GM19452 (cell line): Measurements from ENCODE around the gene SGTA.

Experiments used
- ATAC-seq: cut with Tn5 transposase; IDR thresholded peaks from one replicate; pipeline ENCODE4 v1.9.1; 2021; ENCODE audit not compliant: unreplicated experiment

SGTA gene

DNA sequence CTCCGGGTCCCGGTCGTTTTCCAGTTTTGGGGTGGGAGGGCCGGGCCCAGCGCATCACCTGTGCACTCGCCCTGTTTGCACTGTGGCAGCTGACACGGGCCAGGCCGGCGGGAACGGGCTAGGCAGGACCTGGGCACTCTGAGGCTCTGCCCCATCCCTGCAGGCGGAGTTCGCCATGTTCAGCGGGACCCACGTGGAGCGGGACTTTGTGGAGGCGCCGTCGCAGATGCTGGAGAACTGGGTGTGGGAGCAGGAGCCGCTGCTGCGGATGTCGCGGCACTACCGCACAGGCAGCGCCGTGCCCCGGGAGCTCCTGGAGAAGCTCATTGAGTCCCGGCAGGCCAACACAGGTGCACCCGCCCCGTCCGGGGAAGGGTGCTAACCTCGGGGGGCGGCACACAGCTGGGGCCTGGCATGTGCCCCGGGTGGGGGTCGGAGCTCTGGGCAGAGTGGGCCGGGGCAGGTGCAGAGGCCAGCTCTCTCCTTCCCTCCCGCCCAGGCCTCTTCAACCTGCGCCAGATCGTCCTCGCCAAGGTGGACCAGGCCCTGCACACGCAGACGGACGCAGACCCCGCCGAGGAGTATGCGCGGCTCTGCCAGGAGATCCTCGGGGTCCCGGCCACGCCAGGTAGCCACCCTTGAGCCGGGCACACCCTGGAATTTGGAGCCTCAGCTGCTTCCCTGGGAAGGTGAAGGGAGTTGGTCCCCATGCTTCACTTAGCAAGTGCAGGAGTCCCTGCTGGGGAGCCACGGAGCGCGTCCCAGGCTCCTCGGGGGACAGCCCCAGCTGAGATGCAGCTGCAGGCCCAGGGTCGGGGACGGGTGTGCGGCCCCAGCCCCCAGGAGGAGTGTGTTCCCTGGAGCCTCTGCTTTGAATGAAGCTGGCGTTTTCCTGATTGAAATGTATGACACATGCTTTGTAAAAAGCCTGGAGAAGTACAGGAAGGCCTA, 27.3 kb upstream of the SGTA start:
- no peak for ATAC-seq

DNA sequence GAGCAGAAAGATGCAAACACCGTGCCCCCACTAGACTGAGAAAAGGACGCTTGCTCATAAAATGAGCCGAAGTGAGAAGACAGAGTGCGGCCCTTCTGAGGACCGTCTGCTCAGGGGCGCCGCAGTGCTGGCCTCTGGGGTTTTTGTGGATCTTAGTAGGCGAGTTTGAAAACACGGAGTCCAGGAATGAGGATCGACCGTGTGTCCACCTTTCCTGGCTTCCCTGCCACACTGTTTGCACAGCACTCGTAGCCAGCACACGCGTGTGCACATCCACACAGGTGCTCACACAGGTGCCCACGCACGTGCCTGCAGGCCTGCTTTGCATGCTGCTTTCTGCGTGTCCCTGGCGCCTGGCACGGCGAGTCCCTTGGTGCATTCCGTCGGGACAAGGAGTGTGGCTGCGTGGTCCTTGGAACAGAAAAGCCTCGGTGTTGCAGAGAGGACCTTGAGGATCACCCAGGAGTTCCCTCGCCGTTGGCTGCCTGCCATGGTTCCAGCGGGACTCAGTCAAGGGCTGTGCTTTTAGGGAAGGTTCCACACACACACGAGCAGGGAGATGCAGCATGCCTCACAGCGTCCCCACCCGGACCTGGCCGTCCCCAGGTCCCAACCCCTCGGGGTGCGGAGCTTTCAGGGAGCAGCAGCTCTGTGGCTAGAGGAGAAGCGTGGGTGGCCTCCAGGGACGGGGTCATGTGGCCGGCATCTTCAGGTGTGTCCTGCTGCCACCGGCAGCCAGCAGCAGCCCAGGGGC, 26.5 kb upstream of the SGTA start:
- no peak for ATAC-seq

DNA sequence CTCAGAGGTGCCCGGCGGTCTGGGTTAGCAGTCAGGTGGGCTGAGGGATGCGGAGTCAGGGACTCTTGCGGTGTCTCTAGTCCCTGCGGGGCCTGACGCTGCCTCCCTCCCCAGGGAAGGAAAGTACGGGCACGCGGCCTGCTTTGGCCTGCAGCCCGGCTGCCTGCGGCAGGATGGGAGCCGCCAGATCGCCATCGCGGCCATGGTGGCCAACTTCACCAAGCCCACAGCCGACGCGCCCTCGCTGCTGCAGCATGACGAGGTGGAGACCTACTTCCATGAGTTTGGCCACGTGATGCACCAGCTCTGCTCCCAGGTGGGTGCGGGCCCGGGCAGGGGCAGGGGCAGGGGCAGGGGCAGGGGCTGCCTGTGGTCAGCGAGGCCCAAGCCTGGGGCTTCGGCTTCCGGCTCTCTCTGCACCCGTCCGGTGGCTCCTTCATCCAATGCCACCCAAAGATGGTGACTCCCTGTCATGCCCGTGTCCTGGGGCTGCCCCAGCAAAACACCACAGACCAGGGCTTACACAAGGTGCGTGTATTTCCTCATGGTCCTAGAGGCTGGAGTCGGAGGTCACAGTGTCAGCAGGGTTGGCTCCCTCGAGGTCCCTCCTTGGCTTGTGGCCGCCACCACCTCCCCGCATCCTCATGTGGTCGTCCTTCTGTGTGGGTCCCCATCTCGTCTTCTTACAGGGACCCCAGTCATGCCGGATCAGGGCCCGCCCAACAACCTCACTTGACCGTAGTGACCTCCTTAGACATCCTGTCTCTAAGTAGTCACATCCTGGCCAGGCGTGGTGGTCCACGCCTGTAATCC, 25.3 kb upstream of the SGTA start:
- ATAC-seq: no peak

DNA sequence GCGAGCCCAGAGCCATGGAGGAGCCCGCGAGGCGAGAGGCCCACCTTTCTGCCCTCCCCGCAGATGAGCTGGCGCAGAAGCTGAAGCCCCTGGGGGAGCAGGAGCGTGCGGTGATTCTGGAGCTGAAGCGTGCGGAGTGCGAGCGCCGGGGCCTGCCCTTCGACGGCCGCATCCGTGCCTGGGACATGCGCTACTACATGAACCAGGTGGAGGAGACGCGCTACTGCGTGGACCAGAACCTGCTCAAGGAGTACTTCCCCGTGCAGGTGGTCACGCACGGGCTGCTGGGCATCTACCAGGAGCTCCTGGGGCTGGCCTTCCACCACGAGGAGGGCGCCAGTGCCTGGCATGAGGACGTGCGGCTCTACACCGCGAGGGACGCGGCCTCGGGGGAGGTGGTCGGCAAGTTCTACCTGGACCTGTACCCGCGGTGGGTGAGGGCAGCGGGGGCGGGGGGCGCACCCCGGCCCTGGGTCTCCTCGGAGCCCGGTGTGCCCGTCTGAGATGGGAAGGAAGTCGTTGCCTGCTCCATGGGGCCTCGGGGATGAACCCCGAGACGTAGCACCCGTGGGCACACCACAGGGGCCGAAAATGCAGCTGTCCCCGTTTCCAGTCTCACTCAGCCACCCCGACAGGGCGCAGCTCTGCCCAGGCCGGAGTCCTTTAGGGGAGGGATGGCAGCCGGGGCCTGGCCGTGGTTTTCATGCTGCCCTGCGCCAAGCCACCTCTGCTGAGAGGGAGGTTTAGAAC, 24.5 kb upstream of the SGTA start:
- no peak for ATAC-seq

DNA sequence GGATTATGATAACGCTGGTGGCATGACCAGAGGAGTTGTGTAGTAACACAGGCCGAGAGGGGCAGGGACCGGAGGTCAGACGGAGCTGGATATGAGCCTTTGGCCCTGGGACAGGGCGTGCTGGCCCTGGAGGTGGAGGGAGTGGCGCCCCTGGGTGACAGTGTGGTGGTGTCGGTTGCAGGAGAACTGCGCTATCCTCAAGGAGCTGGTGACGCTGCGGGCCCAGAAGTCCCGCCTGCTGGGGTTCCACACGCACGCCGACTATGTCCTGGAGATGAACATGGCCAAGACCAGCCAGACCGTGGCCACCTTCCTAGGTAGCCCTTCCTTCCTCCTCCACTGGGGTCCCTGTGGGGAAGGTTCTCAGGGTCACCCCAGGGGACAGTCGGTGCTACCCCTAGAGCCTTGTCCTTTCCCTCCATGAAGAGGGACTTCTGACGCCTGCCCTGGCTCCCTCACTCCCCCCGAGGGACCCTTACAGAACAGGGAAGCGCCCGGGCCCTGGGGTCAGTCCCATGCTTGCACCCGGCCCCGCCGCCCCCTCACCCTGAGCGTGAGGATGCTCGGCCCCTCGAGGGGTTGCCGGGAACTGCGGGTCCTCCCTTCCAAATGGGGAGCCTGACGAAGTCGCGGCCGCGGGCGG, 23.8 kb upstream of the SGTA start:
- ATAC-seq: no peak

DNA sequence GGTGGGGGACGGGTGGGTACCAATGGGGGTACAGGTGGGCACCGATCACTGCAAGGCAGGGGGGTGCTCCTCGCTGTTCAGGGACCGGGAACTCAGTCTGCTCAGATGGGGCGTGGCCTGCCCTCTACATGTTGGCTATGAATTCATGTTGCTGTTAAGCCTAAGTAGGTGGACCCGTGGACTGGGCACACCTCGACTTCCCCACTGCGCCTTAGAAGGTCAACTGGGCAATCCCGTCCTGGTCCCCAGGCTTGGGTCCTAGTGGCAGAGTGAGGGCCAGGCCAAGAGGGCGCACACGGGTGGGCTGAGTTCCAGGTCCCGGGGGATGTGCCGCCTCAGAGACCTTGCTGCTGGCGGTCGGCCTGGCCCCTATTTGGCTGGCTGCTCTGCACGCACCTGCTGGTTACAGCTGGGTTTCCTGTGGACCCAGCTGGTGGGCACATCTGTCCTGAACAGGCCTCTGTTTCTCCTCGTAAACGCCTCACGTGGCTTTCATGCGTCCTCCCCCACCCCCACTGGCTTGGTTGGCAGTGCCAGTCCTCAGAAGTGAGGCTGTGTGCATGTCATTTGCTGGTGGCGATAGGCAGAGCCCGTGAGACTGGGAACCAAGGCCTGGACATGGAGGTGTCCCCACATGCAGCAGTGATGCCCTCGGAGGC, 23.0 kb upstream of the SGTA start:
- ATAC-seq: no peak

DNA sequence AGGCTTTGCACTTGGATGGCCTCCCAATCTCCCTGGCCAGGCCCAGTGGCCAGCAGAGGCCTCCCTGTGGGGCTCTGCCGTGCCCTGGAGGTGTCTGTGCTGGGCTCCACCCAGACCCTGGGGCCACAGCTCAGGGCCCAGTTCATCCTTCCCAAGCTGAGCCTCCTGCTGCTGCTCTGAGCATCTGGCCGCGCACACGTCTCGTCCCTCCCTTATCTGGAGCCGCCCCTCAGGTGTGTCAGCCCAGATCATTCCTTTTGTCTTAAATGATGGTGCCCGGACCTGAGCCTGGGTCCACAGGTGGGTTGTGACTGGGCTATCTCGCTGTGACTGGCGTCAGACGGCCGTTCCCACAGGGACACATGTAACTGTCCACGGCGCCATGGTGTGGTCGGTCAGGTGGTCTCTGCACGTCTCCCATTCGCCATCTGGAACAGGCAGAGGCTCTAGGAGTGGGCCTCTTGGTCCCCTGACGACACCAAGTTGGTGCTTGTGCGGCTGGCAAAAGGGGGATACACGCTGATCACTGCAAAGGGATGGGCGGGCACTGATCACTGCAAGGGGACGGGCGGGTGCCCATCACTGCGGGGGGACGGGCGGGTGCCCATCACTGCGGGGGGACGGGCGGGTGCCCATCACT, 22.3 kb upstream of the SGTA start:
- ATAC-seq: no peak

DNA sequence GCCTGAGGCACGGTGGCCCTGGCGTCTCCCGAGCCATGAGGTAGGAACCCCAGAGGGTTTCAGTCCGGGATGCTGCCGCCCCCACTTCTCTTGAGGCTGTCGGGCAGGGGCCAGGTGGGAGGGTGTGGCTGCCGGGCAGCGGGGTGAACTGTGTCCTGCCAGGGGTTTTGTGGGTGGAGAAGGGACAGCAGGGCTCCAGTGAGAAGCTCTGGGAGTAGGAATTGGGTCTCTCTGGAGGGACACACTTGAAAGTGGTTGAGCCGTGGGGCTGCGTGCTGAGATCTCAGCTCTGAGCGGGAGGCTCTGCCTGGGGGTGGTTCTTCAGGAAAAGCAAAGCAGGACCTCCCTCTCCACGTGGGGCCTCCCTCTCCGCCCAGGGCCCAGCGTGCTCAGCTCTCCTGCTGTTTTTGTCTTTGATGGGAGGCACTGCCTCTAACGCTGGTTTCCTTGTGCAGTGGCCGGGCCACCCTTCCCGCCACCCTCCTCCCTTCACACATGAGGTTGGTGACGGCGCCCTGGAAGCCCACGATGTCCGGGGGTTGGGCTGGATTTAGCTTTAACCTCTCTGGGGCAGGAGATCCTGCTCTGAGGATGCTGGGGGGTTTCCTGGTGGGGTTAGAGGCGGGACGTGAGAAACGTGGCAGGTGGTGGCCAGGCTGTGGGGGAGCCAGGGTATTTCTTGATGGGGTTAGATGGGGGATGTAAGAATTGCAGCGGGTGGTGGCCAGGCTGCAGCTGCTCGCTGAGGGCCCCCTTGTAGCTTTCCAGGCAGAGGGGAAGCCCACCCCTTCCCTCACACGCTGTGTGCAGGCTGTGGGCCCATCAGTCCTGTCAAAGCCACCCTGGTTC, 21.3 kb upstream of the SGTA start:
- no peak for ATAC-seq

DNA sequence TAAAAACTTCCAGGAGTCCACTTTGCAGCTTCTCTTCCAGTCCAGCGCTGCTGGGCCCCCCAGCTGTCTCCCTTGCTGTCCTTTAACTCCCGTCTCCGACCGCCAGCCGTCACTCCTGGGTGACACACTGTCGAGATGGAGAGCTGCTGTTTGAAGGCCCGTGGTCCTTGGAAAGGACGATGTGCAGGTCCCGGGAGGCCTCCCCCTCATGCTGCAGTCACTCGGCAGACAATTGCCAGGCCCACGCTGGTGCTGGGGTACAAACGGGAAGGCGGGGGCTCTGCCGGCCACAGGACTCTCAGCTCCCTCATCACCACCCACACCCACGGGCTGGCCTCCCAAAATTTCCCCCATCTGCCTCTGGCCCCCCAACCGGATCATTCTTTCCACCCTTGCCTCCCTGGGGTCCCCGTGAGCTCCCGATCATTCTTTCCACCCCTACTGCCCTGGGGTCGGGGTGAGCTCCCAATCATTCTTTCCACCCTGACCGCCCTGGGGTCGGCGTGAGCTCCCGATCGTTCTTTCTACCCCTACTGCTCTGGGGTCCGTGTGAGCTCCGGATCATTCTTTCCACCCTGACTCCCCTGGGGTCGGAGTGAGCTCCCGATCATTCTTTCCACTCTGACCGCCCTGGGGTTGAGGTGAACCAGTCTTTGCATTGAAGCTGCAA, 20.5 kb upstream of the SGTA start:
- ATAC-seq: no peak

DNA sequence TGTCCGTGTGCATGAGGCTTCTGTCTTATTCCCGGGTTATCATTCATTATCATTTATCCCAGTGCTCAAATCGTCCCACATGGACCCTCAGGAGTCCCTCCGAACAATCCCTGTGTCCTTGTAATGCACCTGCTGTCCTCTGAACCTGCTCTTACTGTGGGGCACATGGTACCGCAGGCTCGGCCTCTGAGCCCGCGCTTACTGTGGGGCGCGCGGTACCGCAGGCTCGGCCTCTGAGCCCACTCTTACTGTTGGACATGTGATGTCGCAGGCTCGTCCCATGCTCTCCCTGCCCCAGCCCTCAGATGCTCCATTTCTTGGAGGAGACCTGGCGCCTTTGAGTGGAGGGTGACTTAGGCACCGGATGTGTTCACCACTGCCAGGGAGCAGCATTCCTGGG, 19.8 kb upstream of the SGTA start:
- ATAC-seq: no peak

DNA sequence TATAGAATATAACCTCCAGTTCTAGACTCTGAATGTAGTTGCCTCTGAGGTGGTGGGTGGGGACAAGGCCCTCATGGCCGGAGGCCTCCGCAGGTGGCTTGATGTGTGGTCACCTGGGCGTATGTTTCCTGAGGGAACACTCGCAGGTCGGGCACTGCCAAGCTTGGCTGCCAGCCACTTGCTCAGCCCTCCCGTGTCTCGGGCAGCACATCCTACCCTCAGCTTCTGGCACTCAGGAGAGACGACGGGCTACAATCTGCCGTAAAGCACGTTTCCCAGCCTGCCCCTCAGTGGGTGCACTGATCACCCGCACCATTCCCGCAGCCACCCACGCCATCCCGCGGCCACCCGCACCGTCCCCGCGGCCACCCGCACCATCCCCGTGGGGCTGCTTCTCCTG, 17.4 kb upstream of the SGTA start:
- ATAC-seq: no peak

DNA sequence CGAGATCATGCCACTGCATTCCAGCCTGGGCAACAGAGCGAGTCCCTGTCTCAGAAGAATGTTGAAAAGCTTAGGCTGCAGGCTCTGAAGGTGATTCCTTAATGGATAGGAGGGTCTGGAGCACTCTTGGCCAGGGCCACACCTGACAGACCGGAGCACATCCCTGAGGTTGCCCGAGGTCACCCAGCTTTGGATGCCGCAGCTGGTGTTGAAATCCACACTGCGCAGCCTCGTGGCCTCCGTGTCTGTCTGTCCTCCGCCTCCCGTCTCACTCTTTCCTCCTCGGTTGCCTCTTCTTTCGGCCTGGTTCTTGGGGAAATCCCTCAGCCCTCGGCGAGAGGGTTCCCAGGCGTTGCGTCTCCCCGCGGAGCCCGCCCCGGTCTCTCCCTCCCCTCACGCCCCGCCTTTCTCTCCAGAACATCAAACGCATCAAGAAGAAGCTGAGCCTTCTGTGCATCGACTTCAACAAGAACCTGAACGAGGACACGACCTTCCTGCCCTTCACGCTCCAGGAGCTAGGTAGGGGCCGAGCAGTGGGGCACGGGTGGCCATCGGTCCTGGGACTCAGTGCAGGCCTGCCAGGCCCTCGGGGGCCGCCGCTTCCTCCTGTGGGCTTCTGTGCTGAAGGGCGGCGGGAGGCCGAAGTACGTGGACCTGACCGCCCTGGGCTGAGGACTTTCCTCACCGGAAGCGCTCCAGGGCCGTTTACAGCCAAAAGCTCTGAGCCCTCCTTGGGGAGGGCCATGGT, 16.4 kb upstream of the SGTA start:
- ATAC-seq: no peak

DNA sequence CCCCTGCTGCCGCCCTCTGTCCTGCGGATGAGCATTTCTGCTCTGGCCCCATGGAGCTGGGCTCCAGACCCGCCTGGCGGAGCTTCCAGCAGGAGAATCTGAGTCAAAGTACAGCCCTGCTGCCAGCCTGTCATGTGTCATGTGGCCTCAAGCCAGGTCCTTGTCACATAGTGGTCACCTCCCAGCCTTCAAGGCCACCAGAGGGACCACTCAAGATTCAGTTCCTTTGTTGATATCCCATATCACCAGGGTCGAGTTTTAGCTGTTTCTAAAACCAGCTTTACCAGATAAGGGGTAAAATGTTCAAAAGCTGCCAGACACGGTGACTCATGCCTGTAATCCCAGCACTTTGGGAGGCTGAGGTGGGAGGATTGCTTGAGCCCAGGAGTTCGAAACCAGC, 15.7 kb upstream of the SGTA start:
- no peak for ATAC-seq

DNA sequence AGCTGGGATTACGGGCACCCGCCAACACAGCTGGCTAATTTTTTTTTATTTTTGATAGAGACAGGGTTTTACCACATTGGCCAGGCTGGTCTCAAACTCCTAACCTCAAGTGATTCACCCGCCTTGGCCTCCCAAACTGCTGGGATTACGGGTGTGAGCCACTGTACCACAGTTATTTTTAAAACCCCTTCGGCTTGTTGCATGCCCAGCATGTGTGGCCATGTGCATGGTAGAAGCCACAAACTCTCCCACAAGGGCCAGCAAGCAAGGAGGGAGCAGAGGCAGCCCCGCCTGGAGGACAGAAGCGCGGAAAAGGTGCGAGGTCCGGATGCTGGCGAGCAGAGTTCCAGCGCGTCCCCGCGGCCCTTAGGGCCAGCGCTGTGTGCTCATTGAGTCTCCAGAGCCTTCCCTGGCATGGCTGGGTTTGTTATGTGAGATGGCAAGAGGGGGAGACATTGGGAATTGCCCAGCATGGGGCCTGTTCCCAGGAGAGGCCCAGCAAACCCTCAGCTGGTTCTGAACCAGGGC, 15.1 kb upstream of the SGTA start:
- ATAC-seq: no peak

DNA sequence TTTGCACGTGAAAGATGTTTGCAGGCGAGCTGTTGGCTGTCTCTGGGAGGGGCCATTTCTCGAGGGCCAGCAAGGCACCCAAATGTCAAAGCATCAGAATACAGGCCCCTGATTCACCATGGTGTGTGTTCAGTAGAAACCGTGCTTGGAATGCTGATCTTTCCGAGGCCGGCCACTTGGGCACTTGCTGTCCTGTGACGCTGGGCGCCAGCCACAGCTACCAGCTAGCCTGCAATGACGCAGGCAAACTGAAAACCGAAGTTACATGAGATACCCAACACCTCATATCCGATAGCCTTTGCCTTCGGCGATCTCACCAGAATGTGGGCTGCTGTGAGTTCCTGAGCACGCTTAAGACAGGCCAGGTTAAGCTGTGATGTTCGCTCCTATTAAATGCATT, 14.2 kb upstream of the SGTA start:
- no peak for ATAC-seq

DNA sequence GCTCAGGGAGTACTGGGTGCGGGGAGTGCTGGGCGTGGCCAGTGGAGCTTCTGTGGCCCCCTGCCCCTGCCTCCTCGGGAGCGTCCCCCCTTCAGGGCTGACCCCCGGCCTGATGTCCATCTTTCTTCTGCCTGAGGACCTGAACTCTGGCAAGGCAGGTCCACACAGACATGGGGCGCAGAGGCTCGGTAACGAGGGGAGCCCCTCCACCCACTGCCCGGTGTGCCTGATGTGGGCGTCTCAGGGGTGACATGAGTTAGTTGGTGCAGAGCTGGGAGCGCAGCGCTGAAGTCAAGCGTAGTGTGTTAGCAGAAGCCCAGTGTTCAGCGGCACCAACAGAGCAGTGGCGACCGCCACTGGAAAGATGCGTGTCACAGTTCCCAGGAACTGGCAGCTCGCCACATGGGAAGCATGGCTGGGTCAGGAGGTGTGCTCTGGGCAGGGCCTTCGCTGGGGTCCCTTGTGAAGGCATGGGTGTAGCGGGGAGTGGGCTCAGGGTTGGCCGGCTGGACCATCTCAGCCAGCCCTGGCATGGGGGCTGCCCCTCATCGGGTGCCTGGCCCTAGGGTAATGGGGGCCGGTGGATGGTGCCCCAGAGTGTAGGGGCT, 13.7 kb upstream of the SGTA start:
- no peak for ATAC-seq
